ENCODE results near the gene SELENOK. TPM values are rescaled to one million over a fixed set of nuclear protein-coding genes. Genes with fewer than 3 reads are reported as not detected.

The SELENOK gene
- total RNA-seq, 1 experiment from 2014 or later, result 51.5 TPM

- H3K27ac Mint-ChIP-seq (ENCODE audit: unreplicated experiment), result no peak overlapping the region
- POLR2A ChIA-PET, result no interaction called here
- no peaks in the 10 kb centered on the region; the same call in 1 of the 2 replicates for H3K9me3 ChIP-seq
- H3K27me3 ChIP-seq (replicated peaks; ENCODE audit: control insufficient read depth, insufficient read depth, low read length), result no peaks in the 10 kb centered on the region
- H3K9me3 Mint-ChIP-seq (ENCODE audit: unreplicated experiment), result no peaks in the 10 kb centered on the region
- no peak overlapping the region for H3K4me3 ChIP-seq (ENCODE audit: low read depth, low read length)
- H3K4me1 Mint-ChIP-seq (ENCODE audit: low read depth, unreplicated experiment), result no peaks in the 10 kb centered on the region
- no peaks in the 10 kb centered on the region for H3K4me1 ChIP-seq
- CTCF ChIA-PET, result no interaction called here
- no peak overlapping the region for H3K4me3 Mint-ChIP-seq (ENCODE audit: unreplicated experiment)
- no peaks in the 10 kb centered on the region for H3K36me3 ChIP-seq (ENCODE audit: control insufficient read depth, insufficient read depth, low read length)
- intact Hi-C loops (cut with micrococcal nuclease; ENCODE audit: unreplicated experiment), result no loop called here
- TF ChIP-seq CTCF (IDR thresholded peaks at IDR 0.05; ENCODE audit: insufficient read depth in 1 of 2, low read depth in 1 of 2, low read length in 1 of 2, severe bottlenecking in 1 of 2, unreplicated experiment in 1 of 2), result peak in 1 of 2 experiments; percentile 20
- H3K27me3 Mint-ChIP-seq (ENCODE audit: insufficient read depth, unreplicated experiment), result peaks cover 5% of the 10 kb centered on the region
- no TSS peak for BruUV-seq (replicated peaks)
- DNase-seq, result no peak
- no peaks in the 10 kb centered on the region for H3K36me3 Mint-ChIP-seq (ENCODE audit: insufficient read depth, unreplicated experiment)
Observed at GRCh38 chr3:53921296-53921695, 29.6 kb upstream of the SELENOK start.

GRCh38 chr3:53919741-53920140 lies 28.1 kb upstream of the SELENOK start:
- intact Hi-C loops (cut with micrococcal nuclease; ENCODE audit: unreplicated experiment), result no loop called here
- no TSS peak for BruUV-seq (replicated peaks)
- no peaks in the 10 kb centered on the region for H3K4me1 ChIP-seq
- TF ChIP-seq CTCF (IDR thresholded peaks at IDR 0.05; ENCODE audit: insufficient read depth in 1 of 2, low read depth in 1 of 2, low read length in 1 of 2, severe bottlenecking in 1 of 2, unreplicated experiment in 1 of 2), result no peak
- Mint-ChIP-seq H3K4me3 (ENCODE audit: unreplicated experiment) (no peak overlapping the region), H3K27me3 (ENCODE audit: insufficient read depth, unreplicated experiment) (peaks cover 7% of the 10 kb centered on the region), H3K4me1 (ENCODE audit: low read depth, unreplicated experiment) (no peaks in the 10 kb centered on the region), H3K36me3 (ENCODE audit: insufficient read depth, unreplicated experiment) (no peaks in the 10 kb centered on the region), H3K27ac (ENCODE audit: unreplicated experiment) (no peak overlapping the region), H3K9me3 (ENCODE audit: unreplicated experiment) (no peaks in the 10 kb centered on the region)
- no peak for DNase-seq
- ChIA-PET POLR2A (no interaction called here), CTCF (no interaction called here)
- H3K27me3 ChIP-seq (replicated peaks; ENCODE audit: control insufficient read depth, insufficient read depth, low read length), result no peaks in the 10 kb centered on the region
- no peaks in the 10 kb centered on the region; the same call in 1 of the 2 replicates for H3K9me3 ChIP-seq
- no peak overlapping the region for H3K4me3 ChIP-seq (ENCODE audit: low read depth, low read length)
- no peaks in the 10 kb centered on the region for H3K36me3 ChIP-seq (ENCODE audit: control insufficient read depth, insufficient read depth, low read length)

GRCh38 chr3:53913401-53913800 lies 21.7 kb upstream of the SELENOK start:
- no TSS peak for BruUV-seq (replicated peaks)
- ChIA-PET CTCF (no interaction called here), POLR2A (no interaction called here)
- no peak overlapping the region for H3K4me3 Mint-ChIP-seq (ENCODE audit: unreplicated experiment)
- no peaks in the 10 kb centered on the region for H3K36me3 ChIP-seq (ENCODE audit: control insufficient read depth, insufficient read depth, low read length)
- H3K36me3 Mint-ChIP-seq (ENCODE audit: insufficient read depth, unreplicated experiment), result no peaks in the 10 kb centered on the region
- no peak for TF ChIP-seq CTCF (IDR thresholded peaks at IDR 0.05; ENCODE audit: insufficient read depth in 1 of 2, low read depth in 1 of 2, low read length in 1 of 2, severe bottlenecking in 1 of 2, unreplicated experiment in 1 of 2)
- peaks cover 13% of the 10 kb centered on the region for H3K27me3 Mint-ChIP-seq (ENCODE audit: insufficient read depth, unreplicated experiment)
- H3K27ac Mint-ChIP-seq (ENCODE audit: unreplicated experiment), result no peak overlapping the region
- no peak overlapping the region for H3K4me3 ChIP-seq (ENCODE audit: low read depth, low read length)
- H3K4me1 ChIP-seq, result no peaks in the 10 kb centered on the region
- intact Hi-C loops (cut with micrococcal nuclease; ENCODE audit: unreplicated experiment), result no loop called here
- no peaks in the 10 kb centered on the region for H3K4me1 Mint-ChIP-seq (ENCODE audit: low read depth, unreplicated experiment)
- no peaks in the 10 kb centered on the region; the same call in 1 of the 2 replicates for H3K9me3 ChIP-seq
- H3K9me3 Mint-ChIP-seq (ENCODE audit: unreplicated experiment), result no peaks in the 10 kb centered on the region
- DNase-seq, result no peak
- no peaks in the 10 kb centered on the region for H3K27me3 ChIP-seq (replicated peaks; ENCODE audit: control insufficient read depth, insufficient read depth, low read length)
